Measurements from ENCODE around the gene KRT7. TPM values are rescaled to one million over a fixed set of nuclear protein-coding genes. Genes with fewer than 3 reads are reported as not detected.

KRT7 gene
- polyA plus RNA-seq, 4 donors = 44.7 to 121 (median 73.1) TPM

DNA sequence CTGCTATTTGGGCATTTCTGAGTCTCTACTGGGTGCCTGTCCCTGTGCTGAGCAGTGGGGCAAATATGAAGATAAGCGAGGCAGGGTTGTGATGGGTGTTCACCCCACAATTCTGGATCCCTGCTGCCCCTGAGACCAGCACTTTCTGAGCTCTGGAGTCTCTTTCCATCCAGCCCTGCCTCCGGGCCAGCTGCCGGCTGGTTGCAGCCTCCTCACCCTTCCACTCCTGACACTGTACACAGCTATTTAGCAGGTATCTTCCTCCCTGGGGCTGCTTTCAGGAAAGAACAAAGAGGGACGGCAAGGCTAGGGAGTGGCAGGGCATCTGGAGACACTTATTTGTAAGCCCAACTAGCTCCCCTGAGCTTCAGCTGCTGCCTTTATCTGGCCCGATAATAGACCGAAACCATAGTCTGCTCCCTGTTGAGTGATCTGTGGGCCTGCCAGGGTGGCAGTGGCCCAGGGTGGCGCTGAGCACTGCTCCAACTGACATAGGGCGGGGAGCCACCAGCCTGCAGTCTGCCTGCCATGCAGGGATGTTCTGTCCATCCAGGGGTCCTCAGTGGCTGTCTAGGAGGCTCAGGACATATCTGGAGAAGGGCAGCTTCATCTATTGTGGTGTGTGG, 33.6 kb upstream of the KRT7 start:
- no peak for DNase-seq (ENCODE audit: low read depth in 4 of 4, low spot score in 3 of 4)

GRCh38 chr12:52200086-52200780, 32.8 kb upstream of the KRT7 start:
- no peak for DNase-seq (ENCODE audit: low read depth in 4 of 4, low spot score in 3 of 4)

GRCh38 chr12:52200781-52201450, 32.1 kb upstream of the KRT7 start:
- DNase-seq (ENCODE audit: low read depth in 4 of 4, low spot score in 3 of 4) = no peak

- DNase-seq (ENCODE audit: low read depth in 4 of 4, low spot score in 3 of 4) = no peak
Observed at GRCh38 chr12:52201451-52201839, 31.6 kb upstream of the KRT7 start.

DNA sequence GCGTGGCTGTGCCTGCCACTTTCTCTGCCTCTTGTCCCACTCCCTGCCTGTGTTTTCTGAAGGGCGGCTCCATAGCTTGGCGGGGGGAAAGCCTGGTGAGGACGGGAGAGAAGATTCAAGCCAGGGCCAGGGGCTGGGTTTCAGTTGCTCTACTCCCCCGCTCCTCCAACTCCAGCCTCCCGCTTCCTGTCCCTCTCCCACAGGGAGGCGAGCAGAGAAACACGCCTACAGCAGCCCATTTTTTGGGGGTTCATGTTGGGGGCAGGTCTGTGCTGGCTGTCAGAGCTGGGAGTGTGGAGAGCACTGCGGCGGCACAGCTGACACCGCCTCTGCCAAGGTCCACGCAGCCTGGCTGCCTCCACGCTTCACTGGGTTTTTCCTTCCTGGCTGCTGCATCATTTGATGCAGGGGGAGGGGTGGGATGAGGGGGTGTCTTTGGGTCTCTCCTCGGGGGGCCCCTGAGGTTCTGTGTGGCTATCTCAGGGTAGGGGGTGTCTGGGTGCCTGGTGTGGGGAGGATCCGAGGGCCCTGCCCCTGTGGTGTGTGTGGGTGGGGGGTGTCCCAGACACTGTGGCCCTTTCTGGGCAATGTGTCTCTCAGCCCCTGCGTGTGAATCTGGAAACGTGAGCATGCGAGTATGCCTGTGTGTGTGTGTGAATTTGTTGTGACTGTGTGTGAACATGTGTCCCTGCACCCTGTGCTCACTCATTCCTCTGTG, 30.5 kb upstream of the KRT7 start:
- DNase-seq (ENCODE audit: low read depth in 4 of 4, low spot score in 3 of 4) = no peak

DNA sequence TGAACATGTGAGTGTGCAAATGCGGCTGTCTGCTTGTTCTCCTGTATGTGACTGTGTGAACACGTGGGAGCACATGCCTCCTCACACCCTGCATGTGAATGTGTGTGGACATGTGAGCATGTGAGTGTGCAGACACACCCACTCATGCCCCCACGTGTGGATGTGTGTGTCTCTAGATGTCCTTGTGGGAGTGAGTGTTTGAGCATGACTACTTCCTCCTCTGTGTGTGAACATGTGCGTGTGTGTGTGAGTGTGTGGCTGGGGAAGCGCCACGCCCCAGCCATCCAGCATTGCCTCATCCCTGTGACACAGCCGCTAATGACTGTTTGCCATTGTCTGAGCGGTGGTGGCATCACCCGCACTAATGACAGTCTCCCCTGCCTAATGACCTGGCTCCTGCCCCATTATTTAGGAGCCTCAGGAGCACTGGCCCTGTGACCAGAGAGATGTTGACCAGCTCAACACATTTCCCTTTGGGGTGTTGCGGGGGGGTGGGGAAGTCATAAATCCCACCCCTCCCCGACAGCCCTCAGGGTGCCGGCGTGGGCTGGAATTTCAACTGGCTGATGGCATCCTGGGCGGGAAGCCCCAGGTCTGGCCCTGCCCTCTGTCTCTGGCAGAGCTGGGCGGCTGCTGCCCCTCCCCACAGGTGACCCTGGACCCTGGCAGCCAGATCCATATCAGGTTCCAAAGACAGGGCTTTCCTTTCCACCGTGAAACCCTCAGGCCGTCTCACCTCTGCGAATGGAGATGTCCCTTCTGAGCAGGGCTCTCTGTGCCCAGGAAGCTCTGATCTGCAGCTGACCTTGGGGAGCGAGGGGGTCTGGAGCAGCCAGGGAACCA, 29.7 kb upstream of the KRT7 start:
- DNase-seq (ENCODE audit: low read depth in 4 of 4, low spot score in 3 of 4) = peak in 1 of 4 donors; percentile 55

- DNase-seq (ENCODE audit: low read depth in 4 of 4, low spot score in 3 of 4) = no peak
Observed at GRCh38 chr12:52204095-52204930, 28.7 kb upstream of the KRT7 start.

- no peak for DNase-seq (ENCODE audit: low read depth in 4 of 4, low spot score in 3 of 4)
Observed at GRCh38 chr12:52204931-52205505, 28.0 kb upstream of the KRT7 start.

GRCh38 chr12:52205612-52206303, 27.3 kb upstream of the KRT7 start:
- no peak for DNase-seq (ENCODE audit: low read depth in 4 of 4, low spot score in 3 of 4)

DNA sequence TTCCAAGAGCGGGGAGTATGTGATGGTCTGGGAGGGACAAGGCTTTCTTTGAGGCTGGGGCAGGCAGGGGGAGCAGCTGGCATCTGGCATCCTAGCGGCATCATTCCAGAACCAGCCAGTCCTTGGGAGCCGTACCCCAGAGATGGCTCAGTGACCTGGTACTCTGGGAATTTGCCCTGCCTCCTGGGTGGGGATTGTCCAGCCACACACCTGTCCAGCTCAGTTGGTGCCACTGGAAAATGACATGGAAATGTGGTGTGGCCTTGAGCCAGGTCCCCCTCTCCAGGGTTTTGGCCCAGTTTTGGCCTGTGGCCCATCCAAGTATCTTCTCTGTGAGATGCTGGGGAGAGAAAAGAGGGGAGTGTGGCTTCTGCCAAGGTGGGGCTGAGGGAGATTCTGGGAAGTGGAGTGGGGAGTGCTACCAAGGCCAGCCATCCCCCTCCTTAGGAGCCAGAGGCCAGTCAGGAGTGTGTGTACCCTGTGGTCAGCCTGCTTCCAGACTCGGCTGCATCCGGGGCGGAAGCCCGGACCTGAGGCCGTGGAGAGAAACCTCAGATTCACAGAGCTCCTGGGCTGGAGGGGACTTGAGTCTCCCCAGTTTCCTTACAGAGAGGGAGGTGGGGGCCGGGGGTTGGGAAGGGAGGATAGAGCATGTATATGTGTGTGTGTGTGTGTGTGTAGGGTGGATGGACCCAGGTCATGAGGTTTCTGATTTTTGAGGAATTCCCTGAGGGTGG, 26.6 kb upstream of the KRT7 start:
- DNase-seq (ENCODE audit: low read depth in 4 of 4, low spot score in 3 of 4) = no peak

- no peak for DNase-seq (ENCODE audit: low read depth in 4 of 4, low spot score in 3 of 4)
Observed at GRCh38 chr12:52207106-52207505, 25.9 kb upstream of the KRT7 start.

GRCh38 chr12:52207895-52208294, 25.1 kb upstream of the KRT7 start:
- DNase-seq (ENCODE audit: low read depth in 4 of 4, low spot score in 3 of 4) = no peak

GRCh38 chr12:52208424-52209165, 24.4 kb upstream of the KRT7 start:
- no peak for DNase-seq (ENCODE audit: low read depth in 4 of 4, low spot score in 3 of 4)

DNA sequence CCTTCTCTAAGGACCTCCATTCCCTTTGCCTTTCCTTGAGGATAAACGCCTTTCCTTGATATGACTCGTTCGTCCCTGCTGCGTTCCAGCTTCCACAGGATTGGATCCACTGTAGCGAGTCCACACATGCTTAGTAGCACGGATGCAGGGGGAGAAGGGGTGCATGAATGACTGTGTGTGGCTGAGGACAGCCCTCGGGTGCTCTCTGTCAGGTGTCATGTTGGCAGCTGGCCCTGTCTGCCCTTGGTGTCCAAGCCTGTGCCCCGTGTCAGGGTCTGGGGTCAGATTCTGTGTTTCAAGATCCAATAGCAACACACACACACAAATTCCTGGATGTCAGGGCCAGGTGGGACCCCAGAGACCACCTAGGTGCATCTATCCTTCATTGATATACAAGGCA, 23.7 kb upstream of the KRT7 start:
- DNase-seq (ENCODE audit: low read depth in 4 of 4, low spot score in 3 of 4) = no peak

- DNase-seq (ENCODE audit: low read depth in 4 of 4, low spot score in 3 of 4) = no peak
Observed at GRCh38 chr12:52210186-52210924, 22.7 kb upstream of the KRT7 start.

DNA sequence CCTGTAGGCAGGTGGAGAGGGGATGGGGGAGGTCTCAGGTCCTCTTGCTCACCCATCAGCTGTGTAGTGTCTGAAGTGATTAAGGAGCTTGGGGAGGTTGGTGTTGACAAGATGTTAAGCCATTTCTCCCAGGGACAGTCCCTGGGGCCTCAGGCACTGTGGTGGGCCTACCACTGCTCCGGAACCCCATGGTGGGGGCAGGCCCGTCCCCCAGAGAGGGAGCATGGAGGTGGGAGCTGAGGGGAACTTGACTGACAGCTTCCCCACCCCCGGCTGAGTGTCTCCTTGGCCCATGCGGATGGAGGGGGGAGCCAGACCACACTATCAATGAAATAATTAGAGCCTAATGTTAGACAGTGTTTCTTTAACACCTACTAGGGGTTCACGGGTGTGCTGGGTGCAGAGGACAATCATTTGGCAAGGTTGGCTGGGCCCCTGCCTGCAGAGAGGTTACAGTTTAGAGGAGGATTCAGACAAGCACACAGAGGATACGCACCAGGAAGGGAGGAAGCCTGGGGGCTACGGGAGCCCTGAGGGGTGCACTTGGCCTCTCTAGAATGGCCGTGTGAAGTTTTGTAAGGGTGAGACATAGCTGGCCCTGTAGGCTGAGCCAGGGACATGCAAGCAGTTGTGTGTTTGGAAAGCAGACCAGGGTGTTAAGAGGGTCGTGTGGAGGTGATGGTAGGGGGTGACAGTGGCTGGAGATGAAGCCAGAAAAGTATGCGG, 22.0 kb upstream of the KRT7 start:
- no peak for DNase-seq (ENCODE audit: low read depth in 4 of 4, low spot score in 3 of 4)
